K562 (cell line): ENCODE measurements around the gene ZFPM1. TPM values are rescaled to one million over a fixed set of nuclear protein-coding genes. Genes with fewer than 3 reads are reported as not detected.

Source experiments
- ATAC-seq: fragments of 200-7000 bp; cut with Tn5 transposase; 3 replicates; pipeline ENCODE4 v1.9.1; 2020; ENCODE audit warnings: moderate library complexity
- BruUV-seq: library from RNA; stranded (reverse); fragments of 400-500 nt; replicated peaks from 2 replicates; lab custom pipeline; 2021; lab: Mats Ljungman, UMichigan
- CTCF ChIA-PET: fragments of 300-600 bp; formaldehyde crosslinking; extraction: SDS; loops from one replicate; lab custom pipeline; 2021; ENCODE audit warnings: low intra/inter-chr PET ratio; lab: Yijun Ruan, JAX
- POLR2A ChIA-PET: fragments of 300-600, 350-650 bp; sonication (Branson Sonifier 250); formaldehyde crosslinking; extraction: SDS; loops from one replicate; lab custom pipeline; 2021; ENCODE audit warnings: antibody characterized with exemption, inconsistent platforms; lab: Yijun Ruan, JAX
- DNase-seq, 4 experiments: peaks; one replicate each; pipeline versions ENCODE4 v3.0.0 to v3.0.0-alpha.2; 2011 to 2018; ENCODE audit warnings: low spot score in 3 of 4, mixed read lengths in 3 of 4; ENCODE audit errors: extremely low read depth in 1 of 4
- FAIRE-seq: peaks from 2 replicates; lab custom pipeline; 2011; peaks lifted over from hg19 to GRCh38; lab: Jason Lieb, UNC
- H2AFZ ChIP-seq: 2 replicates; pipeline ENCODE4 v1.6.0; 2011; ENCODE audit warnings: low read depth, low read length, control low read depth, inconsistent platforms
- H3K27ac ChIP-seq: fragments of 200-600 bp; 3 replicates; pipeline ENCODE4 v1.8.0; 2011; ENCODE audit warnings: low read depth, mild to moderate bottlenecking, control low read depth, inconsistent platforms, low read length, moderate library complexity, mixed read lengths; ENCODE audit errors: extremely low read depth
- H3K27me3 ChIP-seq, 2 experiments: fragments of 300-600 bp in 1 of 2; 2 replicates in 1 of 2; 3 replicates in 1 of 2; pipeline versions ENCODE4 v1.6.0 to v1.8.0; 2011; ENCODE audit warnings: inconsistent platforms in 2 of 2, low read length in 2 of 2, mild to moderate bottlenecking in 1 of 2, mixed read lengths in 1 of 2, moderate library complexity in 1 of 2; ENCODE audit not compliant: control insufficient read depth in 2 of 2, insufficient read depth in 2 of 2
- H3K36me3 ChIP-seq: fragments of 300-600 bp; 3 replicates; pipeline ENCODE4 v1.8.0; 2011; ENCODE audit warnings: mild to moderate bottlenecking, low read length, inconsistent platforms; ENCODE audit not compliant: control insufficient read depth, insufficient read depth
- H3K4me1 ChIP-seq, 2 experiments: fragments of 200-600 bp in 1 of 2; replicated peaks in 1 of 2; 2 replicates in 1 of 2; 3 replicates in 1 of 2; pipeline versions ENCODE4 v1.5.1 to v1.8.0; 2011; ENCODE audit warnings: inconsistent platforms in 2 of 2, low read length in 2 of 2, mild to moderate bottlenecking in 1 of 2, mixed read lengths in 1 of 2, moderate library complexity in 1 of 2; ENCODE audit not compliant: control insufficient read depth in 2 of 2, insufficient read depth in 2 of 2
- H3K4me2 ChIP-seq: 2 replicates; pipeline ENCODE4 v1.6.1; 2011; ENCODE audit warnings: low read length, control low read depth, inconsistent platforms, mixed read lengths; ENCODE audit not compliant: insufficient read depth
- H3K4me3 ChIP-seq: fragments of 200-600 bp; sonication (generic), shearing (Covaris generic); 2 replicates; pipeline ENCODE4 v1.5.1; 2016; ENCODE audit warnings: control low read depth, inconsistent platforms
- H3K79me2 ChIP-seq: fragments of 200-600 bp; 3 replicates; pipeline ENCODE4 v1.8.0; 2011; ENCODE audit warnings: low read length, inconsistent platforms; ENCODE audit not compliant: control insufficient read depth, insufficient read depth
- H3K9ac ChIP-seq, 2 experiments: 2 replicates each; pipeline versions ENCODE4 v1.6.0 to v1.6.1; 2011; ENCODE audit warnings: low read depth in 2 of 2, low read length in 2 of 2, control low read depth in 1 of 2, inconsistent platforms in 1 of 2, mild to moderate bottlenecking in 1 of 2, mixed read lengths in 1 of 2; ENCODE audit not compliant: insufficient read depth in 1 of 2
- H3K9me1 ChIP-seq: one replicate; pipeline ENCODE4 v1.6.0; 2011; ENCODE audit warnings: inconsistent platforms, mild to moderate bottlenecking, low read length, moderate library complexity; ENCODE audit not compliant: control insufficient read depth, insufficient read depth
- H3K9me3 ChIP-seq: replicated peaks from 2 replicates; pipeline ENCODE4 v1.5.1; 2011; ENCODE audit warnings: low read depth, low read length, inconsistent platforms; ENCODE audit not compliant: control insufficient read depth, insufficient read depth
- H4K20me1 ChIP-seq: replicated peaks from 2 replicates; pipeline ENCODE4 v1.6.1; 2011; ENCODE audit warnings: low read length, inconsistent platforms, mixed read lengths; ENCODE audit not compliant: control insufficient read depth, insufficient read depth
- RNF2 ChIP-seq: sonication (generic); IDR thresholded peaks from 2 replicates; pipeline ENCODE4 v1.6.1; 2016
- TGIF2 ChIP-seq: sonication (generic); formaldehyde crosslinking; IDR thresholded peaks from 2 replicates; pipeline ENCODE4 v1.8.1; 2022; ENCODE audit warnings: mild to moderate bottlenecking, missing genetic modification reagents, moderate library complexity
- ZBTB17 ChIP-seq: fragments of 450-650 bp; formaldehyde crosslinking; IDR thresholded peaks from 2 replicates; pipeline ENCODE4 v1.4.0; 2020; ENCODE audit warnings: mild to moderate bottlenecking
- WGBS: fragments of 100-300 bp; shearing (Covaris generic); methylation state at CpG from one replicate; pipeline ENCODE4 v1.1.6; 2016; ENCODE audit warnings: low coverage, mixed read lengths; ENCODE audit not compliant: insufficient coverage; ENCODE audit errors: missing lambda C conversion rate; 5-methylcytosine and 5-hydroxymethylcytosine counted together
- in situ Hi-C: fragments of 300-500 bp; cut with MboI; formaldehyde crosslinking; loops from 4 replicates; pipeline ENCODE4 v1.15.0; 2018; ENCODE audit warnings: inconsistent platforms, mixed read lengths
- intact Hi-C: fragments of 100-400 bp; cut with micrococcal nuclease; formaldehyde crosslinking; loops from 2 replicates; pipeline ENCODE4 v1.14.2; 2022
- polyA plus RNA-seq, 8 experiments: library from polyadenylated mRNA; depleted of rRNA in 4 of 8; stranded (reverse) in 5 of 8; unstranded in 3 of 8; fragments of >200 nt; fragmentation: Nextera tagmentation in 2 of 8; fragmentation: Illumina TruSeq in 1 of 8; extraction: Ambion mirVana in 2 of 8; extraction: Trizol in 1 of 8; gene quantifications; 2 replicates each; pipeline versions ENCODE4 v1.2.1 to v1.2.3, GENCODE V29; 2011 to 2014; ENCODE audit warnings: inconsistent platforms in 1 of 8, missing spikeins in 1 of 8
- total RNA-seq, 7 experiments: library from RNA; depleted of rRNA in 6 of 7; stranded (reverse); fragments of >200 nt in 6 of 7; fragmentation: Illumina TruSeq in 2 of 7; extraction: Trizol in 2 of 7; gene quantifications; 2 replicates each; pipeline versions ENCODE4 v1.2.1 to v1.2.3, GENCODE V29; 2011 to 2021; ENCODE audit warnings: low replicate concordance in 1 of 7
- TF ChIP-seq, protein P1 (sequence below): fragments of 450-650 bp; IDR thresholded peaks from 2 replicates; pipeline ENCODE4 v1.7.1; 2018; ENCODE audit warnings: mild to moderate bottlenecking, low read depth; ENCODE audit not compliant: partially characterized antibody
- TF ChIP-seq, protein P2 (sequence below): IDR thresholded peaks from 2 replicates; pipeline ENCODE4 v1.6.1; 2016; ENCODE audit warnings: missing genetic modification characterization, missing compliant biosample characterization

The ZFPM1 gene
- total and polyA plus RNA-seq, 9 of the 15 experiments (the other 6 are each of a cell fraction or from before 2014, with no cell fraction given) = 0.03 to 35.9 (median 1.4) TPM

DNA sequence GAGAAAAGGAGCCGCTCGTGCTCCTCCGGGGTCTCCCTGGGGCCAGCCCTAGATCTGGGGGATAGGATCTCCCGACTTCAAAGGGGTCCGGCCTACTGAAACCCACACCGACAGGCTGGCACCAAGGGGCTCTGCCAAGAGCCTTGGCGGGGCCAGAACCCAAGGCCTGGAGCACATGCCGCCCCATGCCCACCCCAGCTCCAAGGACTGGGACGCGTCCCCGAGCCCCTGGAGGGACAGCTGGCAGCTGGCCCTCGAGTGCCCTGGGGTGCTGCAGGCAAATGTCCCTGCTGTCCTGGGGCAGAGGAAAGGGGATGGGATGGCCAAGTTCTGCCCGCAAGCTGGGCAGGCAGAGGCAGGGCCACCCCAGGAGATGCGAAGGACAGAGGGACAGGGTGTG, 31.8 kb upstream of the ZFPM1 start:
- intact Hi-C loops (no loop called here), in situ Hi-C loops (no loop called here)
- DNase-seq = no peak
- H3K36me3 ChIP-seq = no peaks in the 10 kb centered on the region
- BruUV-seq = no TSS peak
- H3K4me1 ChIP-seq = peaks cover 0 to 25% of the 10 kb centered on the region in 2 experiments; a peak in 3 of 5 replicates
- TF ChIP-seq, protein P1, sequence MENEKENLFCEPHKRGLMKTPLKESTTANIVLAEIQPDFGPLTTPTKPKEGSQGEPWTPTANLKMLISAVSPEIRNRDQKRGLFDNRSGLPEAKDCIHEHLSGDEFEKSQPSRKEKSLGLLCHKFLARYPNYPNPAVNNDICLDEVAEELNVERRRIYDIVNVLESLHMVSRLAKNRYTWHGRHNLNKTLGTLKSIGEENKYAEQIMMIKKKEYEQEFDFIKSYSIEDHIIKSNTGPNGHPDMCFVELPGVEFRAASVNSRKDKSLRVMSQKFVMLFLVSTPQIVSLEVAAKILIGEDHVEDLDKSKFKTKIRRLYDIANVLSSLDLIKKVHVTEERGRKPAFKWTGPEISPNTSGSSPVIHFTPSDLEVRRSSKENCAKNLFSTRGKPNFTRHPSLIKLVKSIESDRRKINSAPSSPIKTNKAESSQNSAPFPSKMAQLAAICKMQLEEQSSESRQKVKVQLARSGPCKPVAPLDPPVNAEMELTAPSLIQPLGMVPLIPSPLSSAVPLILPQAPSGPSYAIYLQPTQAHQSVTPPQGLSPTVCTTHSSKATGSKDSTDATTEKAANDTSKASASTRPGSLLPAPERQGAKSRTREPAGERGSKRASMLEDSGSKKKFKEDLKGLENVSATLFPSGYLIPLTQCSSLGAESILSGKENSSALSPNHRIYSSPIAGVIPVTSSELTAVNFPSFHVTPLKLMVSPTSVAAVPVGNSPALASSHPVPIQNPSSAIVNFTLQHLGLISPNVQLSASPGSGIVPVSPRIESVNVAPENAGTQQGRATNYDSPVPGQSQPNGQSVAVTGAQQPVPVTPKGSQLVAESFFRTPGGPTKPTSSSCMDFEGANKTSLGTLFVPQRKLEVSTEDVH = no peak
- TF ChIP-seq TGIF2 (CRISPR knock-in tag) = no peak
- TF ChIP-seq, protein P2, sequence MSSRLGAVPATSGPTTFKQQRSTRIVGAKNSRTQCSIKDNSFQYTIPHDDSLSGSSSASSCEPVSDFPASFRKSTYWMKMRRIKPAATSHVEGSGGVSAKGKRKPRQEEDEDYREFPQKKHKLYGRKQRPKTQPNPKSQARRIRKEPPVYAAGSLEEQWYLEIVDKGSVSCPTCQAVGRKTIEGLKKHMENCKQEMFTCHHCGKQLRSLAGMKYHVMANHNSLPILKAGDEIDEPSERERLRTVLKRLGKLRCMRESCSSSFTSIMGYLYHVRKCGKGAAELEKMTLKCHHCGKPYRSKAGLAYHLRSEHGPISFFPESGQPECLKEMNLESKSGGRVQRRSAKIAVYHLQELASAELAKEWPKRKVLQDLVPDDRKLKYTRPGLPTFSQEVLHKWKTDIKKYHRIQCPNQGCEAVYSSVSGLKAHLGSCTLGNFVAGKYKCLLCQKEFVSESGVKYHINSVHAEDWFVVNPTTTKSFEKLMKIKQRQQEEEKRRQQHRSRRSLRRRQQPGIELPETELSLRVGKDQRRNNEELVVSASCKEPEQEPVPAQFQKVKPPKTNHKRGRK (tag) = no peak
- no peak for TF ChIP-seq ZBTB17 (CRISPR knock-in tag)
- TF ChIP-seq RNF2 = no peak
- peaks cover 12% of the 10 kb centered on the region; the same call in 1 of the 2 replicates for H4K20me1 ChIP-seq
- H3K9ac ChIP-seq = 0 out of 4 replicates have a peak overlapping the region, but pooled peaks of 1 of the 2 experiments have one; percentile 35
- CTCF ChIA-PET = no interaction called here
- H3K27me3 ChIP-seq = peaks cover 0 to 43% of the 10 kb centered on the region in 2 experiments; a peak in 2 of 5 replicates
- WGBS = 11% methylated on average over 9 of the region's 14 CpGs
- H3K4me3 ChIP-seq = no peak overlapping the region
- H3K79me2 ChIP-seq = no peaks in the 10 kb centered on the region
- POLR2A ChIA-PET = interaction anchor here (0.6 kb wide), 1 partner anchor 476 kb away, joined by 3 read pairs; no protein-coding TSS in a partner anchor
- no peak for FAIRE-seq
- H3K4me2 ChIP-seq = no peak overlapping the region
- no peaks in the 10 kb centered on the region for H3K9me1 ChIP-seq
- ATAC-seq = no peak
- H2AFZ ChIP-seq = no peak overlapping the region
- H3K9me3 ChIP-seq = no peaks in the 10 kb centered on the region
- H3K27ac ChIP-seq = no peak overlapping the region
